IMR-90 (cell line): ENCODE data around the gene EGFL7. TPM values are rescaled to one million over a fixed set of nuclear protein-coding genes. Genes with fewer than 3 reads are reported as not detected.

ENCODE experiments used
- ATAC-seq: fragments of 200-7000 bp; cut with Tn5 transposase; 2 replicates; pipeline ENCODE4 v1.9.1; 2020; ENCODE audit warnings: low read depth, mild to moderate bottlenecking, moderate library complexity
- BruUV-seq: library from RNA; stranded (reverse); fragments of 400-500 nt; replicated peaks from 2 replicates; lab custom pipeline; 2021; lab: Mats Ljungman, UMichigan
- CTCF ChIA-PET: fragments of 300-600 bp; formaldehyde crosslinking; extraction: SDS; loops from one replicate; lab custom pipeline; 2021; ENCODE audit warnings: antibody characterized with exemption; lab: Yijun Ruan, JAX
- POLR2A ChIA-PET: fragments of 300-600 bp; sonication (Branson Sonifier 250); formaldehyde crosslinking; loops from one replicate; lab custom pipeline; 2022; ENCODE audit warnings: antibody characterized with exemption; ENCODE audit not compliant: unreplicated experiment; lab: Charles Lee
- DNase-seq: peaks from one replicate; pipeline ENCODE4 v3.0.0; 2013
- H2AFZ ChIP-seq: replicated peaks from 2 replicates; pipeline ENCODE3; 2013; ENCODE audit warnings: low read length, mild to moderate bottlenecking; ENCODE audit not compliant: poor library complexity
- H2AK5ac ChIP-seq: 2 replicates; pipeline ENCODE4 v1.6.1; 2013; ENCODE audit warnings: low read depth, low read length, inconsistent platforms
- H2AK9ac ChIP-seq: replicated peaks from 2 replicates; pipeline ENCODE3; 2013; ENCODE audit warnings: mild to moderate bottlenecking, low read depth, low read length, moderate library complexity; ENCODE audit not compliant: poor library complexity
- H2BK120ac ChIP-seq: 2 replicates; pipeline ENCODE4 v1.6.1; 2013; ENCODE audit warnings: low read depth, low read length, inconsistent platforms
- H2BK15ac ChIP-seq: 3 replicates; pipeline ENCODE4 v1.6.1; 2013; ENCODE audit warnings: low read depth, low read length, inconsistent platforms
- H2BK20ac ChIP-seq: 2 replicates; pipeline ENCODE4 v1.6.1; 2013; ENCODE audit warnings: low read depth, mild to moderate bottlenecking, inconsistent platforms, low read length, moderate library complexity
- H2BK5ac ChIP-seq: 2 replicates; pipeline ENCODE4 v1.6.1; 2013; ENCODE audit warnings: mild to moderate bottlenecking, low read depth, low read length, inconsistent platforms; ENCODE audit not compliant: poor library complexity, severe bottlenecking
- H3K14ac ChIP-seq: replicated peaks from 2 replicates; pipeline ENCODE4 v1.6.1; 2013; ENCODE audit warnings: low read depth, low read length, inconsistent platforms
- H3K18ac ChIP-seq: 2 replicates; pipeline ENCODE4 v1.6.1; 2013; ENCODE audit warnings: low read depth, low read length, control low read depth
- H3K23ac ChIP-seq: 2 replicates; pipeline ENCODE4 v1.6.1; 2013; ENCODE audit warnings: low read depth, low read length, inconsistent platforms
- H3K27ac ChIP-seq: 2 replicates; pipeline ENCODE4 v1.5.1; 2013; ENCODE audit warnings: mild to moderate bottlenecking, control low read depth, low read length; ENCODE audit not compliant: insufficient read depth
- H3K27me3 ChIP-seq: 2 replicates; pipeline ENCODE4 v1.6.1; 2013; ENCODE audit warnings: low read length; ENCODE audit not compliant: control insufficient read depth, insufficient read depth
- H3K36me3 ChIP-seq: 2 replicates; pipeline ENCODE4 v1.6.1; 2013; ENCODE audit warnings: low read length, mixed read lengths; ENCODE audit not compliant: control insufficient read depth, insufficient read depth
- H3K4ac ChIP-seq: 2 replicates; pipeline ENCODE4 v1.6.1; 2013; ENCODE audit warnings: low read depth, low read length, inconsistent platforms
- H3K4me1 ChIP-seq: 2 replicates; pipeline ENCODE4 v1.6.1; 2013; ENCODE audit warnings: low read length, mixed read lengths; ENCODE audit not compliant: control insufficient read depth, insufficient read depth
- H3K4me2 ChIP-seq: 2 replicates; pipeline ENCODE4 v1.6.1; 2013; ENCODE audit warnings: low read depth, mild to moderate bottlenecking, control low read depth, low read length, moderate library complexity
- H3K4me3 ChIP-seq: 2 replicates; pipeline ENCODE4 v1.5.1; 2013; ENCODE audit warnings: low read depth, mild to moderate bottlenecking, control low read depth, low read length, moderate library complexity; ENCODE audit not compliant: insufficient read depth
- H3K56ac ChIP-seq: 2 replicates; pipeline ENCODE4 v1.6.1; 2013; ENCODE audit warnings: low read length, inconsistent platforms; ENCODE audit not compliant: insufficient read depth; ENCODE audit errors: extremely low read depth
- H3K79me1 ChIP-seq, 2 experiments: 2 replicates each; pipeline ENCODE4 v1.6.1; 2013; ENCODE audit warnings: low read length in 2 of 2, inconsistent platforms in 1 of 2, low read depth in 1 of 2
- H3K9ac ChIP-seq: 2 replicates; pipeline ENCODE4 v1.6.1; 2013; ENCODE audit warnings: low read depth, low read length, control low read depth
- H3K9me1 ChIP-seq: 2 replicates; pipeline ENCODE4 v1.6.1; 2013; ENCODE audit warnings: low read length, inconsistent platforms; ENCODE audit not compliant: insufficient read depth
- H3K9me3 ChIP-seq: 2 replicates; pipeline ENCODE4 v1.6.1; 2013; ENCODE audit warnings: low read length; ENCODE audit not compliant: control insufficient read depth, insufficient read depth
- H4K20me1 ChIP-seq: 2 replicates; pipeline ENCODE4 v1.6.1; 2013; ENCODE audit warnings: low read length, inconsistent platforms; ENCODE audit not compliant: insufficient read depth
- H4K5ac ChIP-seq: 2 replicates; pipeline ENCODE4 v1.6.1; 2013; ENCODE audit warnings: mild to moderate bottlenecking, low read depth, low read length, control low read depth
- H4K8ac ChIP-seq, 2 experiments: 2 replicates each; pipeline ENCODE4 v1.6.1; 2013; ENCODE audit warnings: low read depth in 2 of 2, low read length in 2 of 2, control low read depth in 1 of 2, inconsistent platforms in 1 of 2
- H4K91ac ChIP-seq: 2 replicates; pipeline ENCODE4 v1.6.1; 2013; ENCODE audit warnings: low read depth, low read length, inconsistent platforms; ENCODE audit not compliant: insufficient read depth
- BHLHE40 ChIP-seq: fragments of 150-350 bp; IDR thresholded peaks from 2 replicates; pipeline ENCODE4 v1.6.1; 2016; ENCODE audit warnings: mild to moderate bottlenecking, low read depth, low read length
- CEBPB ChIP-seq: IDR thresholded peaks from 2 replicates; pipeline ENCODE4 v1.6.1; 2012; ENCODE audit warnings: low read depth, low read length, improper control_type of control experiment
- MAFK ChIP-seq: IDR thresholded peaks from 2 replicates; pipeline ENCODE4 v1.6.1; 2012; ENCODE audit warnings: low read depth, low read length, improper control_type of control experiment
- POLR2A ChIP-seq: IDR thresholded peaks from 2 replicates; pipeline ENCODE4 v1.6.1; 2012; ENCODE audit warnings: mild to moderate bottlenecking, low read depth, low read length
- RAD21 ChIP-seq: IDR thresholded peaks from 2 replicates; pipeline ENCODE4 v1.6.1; 2012; ENCODE audit warnings: low read length, improper control_type of control experiment
- RFX5 ChIP-seq: IDR thresholded peaks from 2 replicates; pipeline ENCODE4 v1.8.0; 2012; ENCODE audit warnings: low read depth, mild to moderate bottlenecking, low read length, moderate library complexity
- WGBS, 2 experiments: methylation state at CpG; one replicate each; pipeline versions ENCODE4 v1.1.5 to v1.1.7; 2013; ENCODE audit warnings: missing lambda C conversion rate in 2 of 2; ENCODE audit not compliant: insufficient read length in 1 of 2; ENCODE audit errors: extremely low coverage in 2 of 2; 5-methylcytosine and 5-hydroxymethylcytosine counted together
- dilution Hi-C: fragments of 300-500 bp; cut with HindIII; formaldehyde crosslinking; loops from one replicate; pipeline ENCODE4 v1.14.3; 2018; ENCODE audit warnings: low sequenced_read_pairs; ENCODE audit not compliant: unreplicated experiment
- in situ Hi-C: fragments of 300-500 bp; cut with MboI; formaldehyde crosslinking; loops from 3 replicates; pipeline ENCODE4 v1.14.3; 2019; ENCODE audit warnings: low sequenced_read_pairs, inconsistent platforms, mixed read lengths
- intact Hi-C: fragments of 100-400 bp; cut with micrococcal nuclease; formaldehyde crosslinking; loops from 2 replicates; pipeline ENCODE4 v1.10.0; 2022
- polyA plus RNA-seq, 3 experiments: library from polyadenylated mRNA; depleted of rRNA; stranded (reverse); fragments of >200 nt; gene quantifications; 2 replicates each; pipeline ENCODE4 v1.2.3, GENCODE V29; 2012; ENCODE audit warnings: low replicate concordance in 1 of 3
- total RNA-seq: library from RNA; depleted of rRNA; stranded (reverse); fragments of >200 nt; gene quantifications from 2 replicates; pipeline ENCODE4 v1.2.3, GENCODE V29; 2012
- TF ChIP-seq, protein P1 (sequence below): fragments of 150-350 bp; IDR thresholded peaks from 2 replicates; pipeline ENCODE4 v1.6.1; 2017; ENCODE audit warnings: mild to moderate bottlenecking, antibody characterized with exemption, low read length, low read depth
- TF ChIP-seq, protein P2 (sequence below): conservative IDR thresholded peaks from 2 replicates; pipeline ENCODE4 v1.5.1; 2012; ENCODE audit warnings: mild to moderate bottlenecking, low read depth, low read length, improper control_type of control experiment

The EGFL7 gene
- total and polyA plus RNA-seq, 2 of the 4 experiments (the other 2 are of a cell fraction) = 2.2 to 10.4 TPM

DNA sequence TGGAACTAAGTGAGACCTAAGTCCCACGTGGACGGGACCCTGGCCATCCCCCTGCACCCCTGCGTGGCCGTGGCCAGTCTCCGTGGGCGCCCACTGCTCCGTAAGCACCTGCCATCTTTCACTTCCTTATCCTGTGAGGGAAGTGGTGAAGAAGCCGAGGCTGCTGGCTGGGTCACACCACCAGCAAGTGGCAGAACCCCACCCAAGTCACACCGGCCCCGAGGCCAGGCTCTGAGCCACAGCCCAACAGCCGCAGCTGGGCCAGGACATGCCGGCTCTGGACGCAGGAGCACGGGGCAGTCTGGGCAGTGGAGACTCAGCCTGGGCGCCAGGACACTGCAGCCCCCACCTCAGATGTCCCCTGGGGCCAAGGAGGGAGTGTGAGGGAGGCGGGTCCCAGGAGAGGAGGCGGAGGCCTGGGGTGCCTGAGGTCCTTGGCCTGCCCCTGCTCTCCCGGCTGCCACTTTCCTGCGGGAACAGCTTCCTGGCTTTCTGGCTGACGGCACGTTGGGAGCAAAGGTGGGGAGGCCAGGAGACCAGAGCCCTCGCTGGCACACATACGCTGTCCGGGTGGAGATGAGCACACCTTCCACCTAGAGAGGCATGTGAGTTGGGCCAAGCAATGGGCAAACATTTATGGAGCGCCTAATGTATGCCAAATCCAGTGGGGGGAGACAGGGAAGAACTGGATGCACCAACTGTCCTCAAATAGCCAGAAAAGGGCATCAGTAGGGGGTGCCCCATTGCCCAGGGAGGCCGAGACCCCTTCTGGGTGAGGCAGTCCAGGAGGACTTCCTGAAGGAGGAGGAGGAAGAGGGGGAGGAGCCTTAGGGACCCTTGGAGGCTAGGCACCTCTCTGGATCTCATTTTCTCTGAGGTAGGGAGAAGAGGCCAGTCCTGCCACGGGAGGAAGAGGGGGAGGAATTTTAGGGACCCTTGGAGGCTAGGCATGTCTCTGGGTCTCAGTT, 43.9 kb upstream of the EGFL7 start (continued):
- TF ChIP-seq RFX5 (no peak), POLR2A (no peak)

DNA sequence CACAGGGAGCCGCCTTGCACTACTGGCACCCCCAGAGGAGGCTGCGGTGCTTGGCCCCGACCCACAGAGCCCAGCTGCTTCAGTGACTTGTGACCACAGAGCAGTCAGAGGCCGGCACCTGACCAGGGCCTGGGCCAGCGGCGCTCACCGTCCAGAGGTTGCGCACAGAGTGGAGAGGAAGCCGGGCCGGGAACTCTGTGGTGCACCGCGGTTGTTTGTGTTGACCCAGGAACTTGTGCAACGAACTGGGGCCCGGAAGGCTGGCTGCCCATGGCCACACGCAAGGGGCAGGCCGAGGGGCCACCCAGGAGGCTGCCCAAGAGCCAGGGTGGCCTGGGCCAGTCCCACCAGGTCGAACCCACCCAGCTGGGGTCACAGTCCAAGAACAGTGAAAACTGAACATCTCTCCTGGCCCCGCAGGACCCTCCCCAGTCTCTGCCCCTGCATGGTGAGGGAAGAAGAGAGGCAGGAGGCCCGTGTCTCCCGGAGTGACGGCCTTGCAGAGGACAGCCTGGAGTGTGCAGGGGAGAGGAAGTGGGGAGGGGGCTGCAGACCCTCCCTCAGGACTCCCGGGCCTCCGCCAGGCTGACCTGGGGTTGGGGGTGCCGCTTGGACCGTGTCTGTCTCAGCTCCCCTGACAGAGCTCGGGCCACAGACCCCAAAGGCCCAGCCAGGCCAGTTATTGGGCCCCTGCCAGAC, 42.8 kb upstream of the EGFL7 start:
- Histone ChIP-seq H2AK9ac (no peak overlapping the region), H3K4me2 (no peak overlapping the region), H2BK20ac (no peak overlapping the region), H3K9ac (no peak overlapping the region), H3K14ac (peak overlapping the region; percentile 40; the same call in 1 of the 2 replicates), H3K4me1 (peaks cover 15% of the 10 kb centered on the region), H3K27ac (no peak overlapping the region), H3K23ac (no peak overlapping the region), H2BK15ac (no peak overlapping the region; the same call in 2 of the 3 replicates), H4K91ac (no peak overlapping the region), H3K27me3 (no peaks in the 10 kb centered on the region), H2BK5ac (no peak overlapping the region), H2AFZ (peak overlapping the region; percentile 47), H3K9me1 (no peaks in the 10 kb centered on the region), H3K36me3 (no peaks in the 10 kb centered on the region), H4K20me1 (no peaks in the 10 kb centered on the region), H3K4me3 (no peak overlapping the region), H3K4ac (peak overlapping the region; percentile 35; the same call in 1 of the 2 replicates), H4K5ac (peak overlapping the region; percentile 37; the same call in 1 of the 2 replicates), H3K56ac (no peak overlapping the region), H3K18ac (no peak overlapping the region), H2BK120ac (no peak overlapping the region; the same call in 1 of the 2 replicates), H3K9me3 (no peaks in the 10 kb centered on the region), H3K79me1 (no peaks in the 10 kb centered on the region), H2AK5ac (peak overlapping the region; percentile 46; the same call in 1 of the 2 replicates), H4K8ac (no peak overlapping the region; a peak in 1 of 4 replicates)
- peak; percentile 52; the same call in 1 of the 2 replicates for TF ChIP-seq CEBPB
- TF ChIP-seq, protein P1, sequence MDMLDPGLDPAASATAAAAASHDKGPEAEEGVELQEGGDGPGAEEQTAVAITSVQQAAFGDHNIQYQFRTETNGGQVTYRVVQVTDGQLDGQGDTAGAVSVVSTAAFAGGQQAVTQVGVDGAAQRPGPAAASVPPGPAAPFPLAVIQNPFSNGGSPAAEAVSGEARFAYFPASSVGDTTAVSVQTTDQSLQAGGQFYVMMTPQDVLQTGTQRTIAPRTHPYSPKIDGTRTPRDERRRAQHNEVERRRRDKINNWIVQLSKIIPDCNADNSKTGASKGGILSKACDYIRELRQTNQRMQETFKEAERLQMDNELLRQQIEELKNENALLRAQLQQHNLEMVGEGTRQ = no peak
- peak; percentile 55 for TF ChIP-seq BHLHE40
- TF ChIP-seq, protein P2, sequence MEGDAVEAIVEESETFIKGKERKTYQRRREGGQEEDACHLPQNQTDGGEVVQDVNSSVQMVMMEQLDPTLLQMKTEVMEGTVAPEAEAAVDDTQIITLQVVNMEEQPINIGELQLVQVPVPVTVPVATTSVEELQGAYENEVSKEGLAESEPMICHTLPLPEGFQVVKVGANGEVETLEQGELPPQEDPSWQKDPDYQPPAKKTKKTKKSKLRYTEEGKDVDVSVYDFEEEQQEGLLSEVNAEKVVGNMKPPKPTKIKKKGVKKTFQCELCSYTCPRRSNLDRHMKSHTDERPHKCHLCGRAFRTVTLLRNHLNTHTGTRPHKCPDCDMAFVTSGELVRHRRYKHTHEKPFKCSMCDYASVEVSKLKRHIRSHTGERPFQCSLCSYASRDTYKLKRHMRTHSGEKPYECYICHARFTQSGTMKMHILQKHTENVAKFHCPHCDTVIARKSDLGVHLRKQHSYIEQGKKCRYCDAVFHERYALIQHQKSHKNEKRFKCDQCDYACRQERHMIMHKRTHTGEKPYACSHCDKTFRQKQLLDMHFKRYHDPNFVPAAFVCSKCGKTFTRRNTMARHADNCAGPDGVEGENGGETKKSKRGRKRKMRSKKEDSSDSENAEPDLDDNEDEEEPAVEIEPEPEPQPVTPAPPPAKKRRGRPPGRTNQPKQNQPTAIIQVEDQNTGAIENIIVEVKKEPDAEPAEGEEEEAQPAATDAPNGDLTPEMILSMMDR = no peak
- no peak for TF ChIP-seq RAD21
- no peak for TF ChIP-seq MAFK
- intact Hi-C loops = no loop called here
- BruUV-seq = no TSS peak
- ATAC-seq (no peak), DNase-seq (peak; percentile 51)
- ChIA-PET POLR2A (no interaction called here), CTCF (no interaction called here)
- in situ Hi-C loops = no loop called here
- WGBS, 2 experiments = 74% methylated on average over 8 of the region's 26 CpGs; no CpG with 5 or more reads in 1 of the 2 experiments
- dilution Hi-C loops = no loop called here
